SJSA1 (cell line): ENCODE results near the gene METRNL. TPM values are rescaled to one million over a fixed set of nuclear protein-coding genes. Genes with fewer than 3 reads are reported as not detected.
A peak's percentile ranks its signal among the peaks of the same experiment; 100 is the strongest.
"Not testable (repeated sequence)": the region's sequence is repeated elsewhere in the genome, so short reads cannot be mapped to it uniquely, and the experiment has no call there.

ENCODE experiments used
- DNase-seq, 2 experiments: peaks; one replicate each; pipeline ENCODE4 v3.0.0-alpha.2; 2015 to 2020; ENCODE audit warnings: low spot score in 2 of 2, low read depth in 1 of 2
- H3K27ac ChIP-seq: fragments of 250-450 bp; sonication (Bioruptor Pico); 2 replicates; pipeline ENCODE4 v1.5.1; 2020; ENCODE audit warnings: mild to moderate bottlenecking, moderate library complexity
- H3K27me3 ChIP-seq: fragments of 250-450 bp; sonication (Bioruptor Pico); replicated peaks from 2 replicates; pipeline ENCODE4 v1.5.1; 2020; ENCODE audit warnings: mild to moderate bottlenecking, moderate library complexity
- H3K36me3 ChIP-seq: fragments of 250-450 bp; sonication (Bioruptor Pico); 2 replicates; pipeline ENCODE4 v1.5.1; 2020; ENCODE audit warnings: mild to moderate bottlenecking
- H3K4me1 ChIP-seq: fragments of 250-450 bp; sonication (Bioruptor Pico); replicated peaks from 2 replicates; pipeline ENCODE4 v1.6.1; 2021; ENCODE audit warnings: mild to moderate bottlenecking
- H3K4me3 ChIP-seq: fragments of 250-450 bp; sonication (Bioruptor Pico); 2 replicates; pipeline ENCODE4 v1.5.1; 2020; ENCODE audit warnings: mild to moderate bottlenecking
- H3K9me3 ChIP-seq: fragments of 250-450 bp; sonication (Bioruptor Pico); replicated peaks from 2 replicates; pipeline ENCODE4 v1.5.1; 2020; ENCODE audit warnings: mild to moderate bottlenecking
- total RNA-seq: library from RNA; depleted of rRNA; stranded (reverse); fragments of >200 nt; shearing (Covaris generic); gene quantifications from 2 replicates; pipeline ENCODE4 v1.2.3, GENCODE V29; 2014

Gene METRNL
- total RNA-seq, 1 experiment from 2014 or later: 128 TPM

DNA sequence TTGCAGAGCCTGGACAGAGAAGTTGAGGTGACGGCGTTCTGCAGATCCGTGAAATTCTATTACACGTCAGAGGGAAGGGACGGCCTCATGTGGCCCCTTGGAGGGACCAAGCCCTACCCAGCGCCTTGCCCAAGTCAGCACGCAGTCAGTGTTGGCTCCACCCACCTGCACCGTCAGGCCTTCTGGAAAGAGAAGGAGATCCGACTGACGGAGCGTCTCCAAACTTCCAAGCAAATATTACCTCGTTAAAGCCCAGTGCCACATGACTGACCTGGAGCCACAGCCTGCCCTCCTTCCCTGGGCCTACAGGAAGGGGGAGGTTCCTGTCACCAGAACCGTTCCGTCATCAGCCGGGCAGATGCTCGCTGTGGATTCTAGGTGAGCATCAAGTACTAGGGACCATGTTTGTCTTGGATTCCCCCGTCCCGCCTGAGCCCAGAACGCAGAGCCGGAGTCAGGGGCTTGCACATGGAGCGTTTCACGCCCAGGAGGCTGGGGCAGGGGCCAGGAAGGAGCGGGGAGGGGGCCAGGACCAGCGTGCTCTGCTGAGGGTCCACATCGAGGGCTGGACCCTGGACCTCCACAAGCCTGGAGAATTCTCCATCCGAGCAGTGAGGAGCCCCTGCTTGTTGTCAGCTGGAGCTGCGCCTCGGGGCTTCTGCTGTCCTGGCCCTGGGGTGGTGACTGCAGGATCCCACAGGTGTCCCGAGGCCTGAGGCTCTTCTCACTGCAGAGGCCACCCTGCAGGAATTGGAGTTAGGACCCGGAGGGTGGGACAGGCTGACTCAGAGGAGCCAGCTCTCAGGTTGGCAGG is 22.6 kb upstream of the METRNL start:
- peak in 1 of 2 experiments; percentile 47 for DNase-seq
- Histone ChIP-seq H3K36me3 (no peaks in the 10 kb centered on the region), H3K4me1 (peaks cover 17% of the 10 kb centered on the region), H3K27ac (peak overlapping the region; percentile 59), H3K4me3 (no peak overlapping the region), H3K9me3 (no peaks in the 10 kb centered on the region), H3K27me3 (no peaks in the 10 kb centered on the region)

DNA sequence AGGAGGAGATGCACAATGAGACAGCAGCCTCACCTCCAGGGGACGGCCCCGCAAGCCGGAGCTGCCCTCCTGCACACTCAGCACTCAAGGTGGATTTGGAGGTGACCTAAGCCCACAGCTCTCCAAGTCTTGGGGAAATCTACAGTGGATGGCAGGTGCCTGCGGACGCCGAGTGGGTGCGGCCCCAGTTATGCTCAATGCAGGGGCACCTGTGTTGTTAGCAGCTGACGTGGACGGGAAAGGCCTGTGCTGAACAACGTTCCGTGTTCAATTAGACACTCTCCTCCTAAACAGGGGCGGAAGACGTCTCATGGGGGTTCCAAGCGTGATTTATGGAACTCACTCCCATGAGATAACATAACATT is 22.0 kb upstream of the METRNL start:
- Histone ChIP-seq H3K4me3 (no peak overlapping the region), H3K27me3 (no peaks in the 10 kb centered on the region)
- DNase-seq: peak in 1 of 2 experiments; percentile 35

GRCh38 chr17:83057793-83058265 is 21.6 kb upstream of the METRNL start:
- H3K36me3 ChIP-seq: no peaks in the 10 kb centered on the region
- no peaks in the 10 kb centered on the region for H3K27me3 ChIP-seq
- DNase-seq: peak in 1 of 2 experiments; percentile 44
- H3K4me3 ChIP-seq: no peak overlapping the region
- no peaks in the 10 kb centered on the region for H3K9me3 ChIP-seq
- peaks cover 12% of the 10 kb centered on the region for H3K4me1 ChIP-seq
- no peak overlapping the region for H3K27ac ChIP-seq

More for the DNA sequence above, 22.0 kb upstream of the METRNL start:
- Histone ChIP-seq H3K4me1 (peaks cover 12% of the 10 kb centered on the region), H3K9me3 (no peaks in the 10 kb centered on the region), H3K27ac (no peak overlapping the region), H3K36me3 (no peaks in the 10 kb centered on the region)

- Histone ChIP-seq H3K9me3 (no peaks in the 10 kb centered on the region), H3K36me3 (no peaks in the 10 kb centered on the region), H3K4me1 (peaks cover 12% of the 10 kb centered on the region), H3K27me3 (no peaks in the 10 kb centered on the region), H3K27ac (no peak overlapping the region), H3K4me3 (no peak overlapping the region)
- peak in 1 of 2 experiments; percentile 47 for DNase-seq
Measured at GRCh38 chr17:83058266-83058798, 21.1 kb upstream of the METRNL start.

GRCh38 chr17:83061586-83061985 is 17.8 kb upstream of the METRNL start:
- 0 out of 2 replicates have a peak, but pooled peaks cover 3% of the 10 kb centered on the region for H3K9me3 ChIP-seq
- no peak for DNase-seq
- H3K27me3 ChIP-seq: no peaks in the 10 kb centered on the region
- peaks cover 3% of the 10 kb centered on the region for H3K4me1 ChIP-seq
- H3K27ac ChIP-seq: no peak overlapping the region
- no peak overlapping the region for H3K4me3 ChIP-seq
- no peaks in the 10 kb centered on the region for H3K36me3 ChIP-seq

DNA sequence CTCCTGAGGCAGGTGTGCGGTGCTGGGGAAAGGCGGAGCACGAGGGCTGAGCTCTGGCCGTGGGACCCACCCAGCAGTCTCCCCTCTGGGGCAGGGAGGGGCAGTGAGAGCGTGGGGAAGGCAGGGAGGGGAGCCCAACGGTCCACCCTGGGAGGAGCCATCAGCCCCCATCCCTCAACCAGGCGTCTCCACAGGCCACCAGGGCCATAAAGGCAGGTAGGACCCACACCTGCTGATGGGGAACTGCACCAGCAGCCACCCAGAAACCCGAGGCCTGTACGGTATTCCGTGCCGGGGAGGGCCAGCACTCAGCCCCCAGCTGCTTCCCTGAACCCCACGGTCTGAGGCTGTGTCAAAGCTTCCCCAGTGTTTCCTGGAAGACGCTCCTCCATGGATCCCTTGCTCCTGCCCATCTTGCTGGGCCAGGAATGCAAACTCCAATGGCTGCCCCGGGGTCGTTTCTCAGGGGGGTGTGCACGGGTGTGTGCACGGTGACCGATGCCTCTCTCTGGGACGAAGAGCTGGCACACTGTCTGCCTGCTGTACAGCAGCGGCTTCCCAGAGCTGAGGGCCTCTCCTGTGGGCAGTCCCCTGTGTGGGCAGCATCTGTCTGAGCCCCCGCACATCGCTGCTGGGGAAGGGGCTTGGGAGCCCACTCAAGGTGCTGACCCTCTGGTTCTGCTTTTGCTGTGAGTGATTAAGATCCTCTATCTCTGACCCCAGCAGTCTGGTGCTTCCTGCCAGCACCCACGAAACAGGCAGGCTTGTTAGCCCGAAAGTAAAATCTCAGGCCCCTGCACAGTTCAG is 17.2 kb upstream of the METRNL start:
- peak in 1 of 2 experiments; percentile 49 for DNase-seq
- no peaks in the 10 kb centered on the region for H3K27me3 ChIP-seq
- no peaks in the 10 kb centered on the region for H3K4me1 ChIP-seq
- no peak overlapping the region for H3K27ac ChIP-seq
- H3K4me3 ChIP-seq: no peak overlapping the region
- H3K9me3 ChIP-seq: 0 out of 2 replicates have a peak, but pooled peaks cover 3% of the 10 kb centered on the region
- H3K36me3 ChIP-seq: no peaks in the 10 kb centered on the region

DNA sequence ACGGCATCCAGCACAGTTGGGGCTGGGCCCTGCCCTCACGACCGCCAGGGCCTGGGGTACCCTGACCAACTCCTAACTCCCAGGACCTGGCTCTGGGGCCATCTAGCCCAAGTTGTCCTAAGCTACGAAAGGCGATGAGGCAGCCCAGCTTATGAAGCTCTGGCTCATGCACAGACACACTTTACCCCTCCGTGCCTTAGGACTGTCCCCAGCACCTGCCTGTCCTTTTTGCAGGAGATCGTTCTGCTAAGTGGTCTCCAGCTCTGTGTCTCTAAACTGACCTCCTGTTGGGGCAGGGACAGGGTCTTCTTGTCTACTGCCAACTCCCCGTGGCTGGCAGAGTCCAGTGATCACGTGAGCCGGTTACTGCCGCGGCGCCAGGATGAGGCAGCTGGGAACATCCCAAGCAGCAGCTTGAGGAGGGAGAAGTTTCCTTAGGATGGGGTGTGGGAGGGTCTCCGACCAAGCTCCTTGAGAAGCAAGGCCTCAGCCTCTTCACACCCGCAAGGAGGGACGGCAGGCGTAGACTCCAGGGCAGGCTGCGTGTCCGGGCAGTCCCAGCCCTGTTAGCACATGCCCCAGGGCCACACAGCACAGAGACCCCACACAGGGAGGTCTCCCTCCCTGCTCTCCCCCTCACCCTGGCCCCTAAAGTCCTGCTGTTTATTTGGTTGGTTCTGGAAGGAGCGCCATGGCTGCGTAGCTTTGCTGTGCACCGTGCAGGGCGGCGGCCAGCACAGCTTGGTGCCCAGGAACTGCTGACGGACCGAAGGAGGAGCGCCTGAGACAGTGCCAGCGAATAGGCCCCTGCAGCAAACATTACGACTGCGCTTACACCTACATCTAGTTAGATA is 16.4 kb upstream of the METRNL start:
- no peak overlapping the region for H3K4me3 ChIP-seq
- H3K9me3 ChIP-seq: 0 out of 2 replicates have a peak, but pooled peaks cover 5% of the 10 kb centered on the region
- no peaks in the 10 kb centered on the region for H3K36me3 ChIP-seq
- DNase-seq: peak in 1 of 2 experiments; percentile 44
- no peaks in the 10 kb centered on the region for H3K27me3 ChIP-seq
- no peak overlapping the region for H3K27ac ChIP-seq
- H3K4me1 ChIP-seq: no peaks in the 10 kb centered on the region

DNA sequence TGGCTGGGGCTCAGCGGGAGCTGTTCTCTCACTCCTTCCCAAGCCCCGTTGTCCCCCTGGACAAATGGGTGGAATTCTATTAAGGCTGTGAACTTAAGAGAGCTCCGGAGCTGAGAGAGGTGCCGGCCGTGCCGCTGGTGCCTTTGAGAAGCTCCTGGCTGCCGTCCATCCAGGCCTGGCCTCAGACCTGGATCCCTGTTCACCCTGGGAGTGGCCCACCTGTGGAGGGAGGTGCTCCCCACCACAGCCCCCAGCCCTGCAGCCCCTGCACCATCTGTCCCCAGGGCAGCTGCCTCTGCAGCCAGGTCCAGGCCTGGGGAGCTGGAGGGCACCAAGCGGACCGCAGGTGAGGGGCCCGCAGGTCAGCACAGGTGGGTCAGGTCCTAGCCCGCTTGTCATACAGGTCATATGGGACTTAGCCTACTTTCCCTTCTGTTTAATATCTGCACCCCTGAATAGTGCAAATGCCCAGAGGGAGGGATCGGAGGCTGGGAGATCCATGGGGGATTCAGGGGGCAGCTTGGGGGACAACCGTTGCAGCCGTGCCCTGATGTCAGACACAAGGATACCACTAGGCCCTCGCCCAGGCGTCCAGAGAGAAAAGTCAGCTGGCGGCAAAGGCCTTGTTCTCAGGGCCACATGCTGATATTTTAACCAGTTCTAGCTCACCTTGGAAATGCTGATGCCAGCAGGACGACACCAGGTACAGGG is 15.2 kb upstream of the METRNL start:
- no peaks in the 10 kb centered on the region for H3K27me3 ChIP-seq
- no peaks in the 10 kb centered on the region for H3K36me3 ChIP-seq
- no peak overlapping the region for H3K27ac ChIP-seq
- peak in 1 of 2 experiments; percentile 40 for DNase-seq
- H3K9me3 ChIP-seq: 0 out of 2 replicates have a peak, but pooled peaks cover 5% of the 10 kb centered on the region
- H3K4me3 ChIP-seq: no peak overlapping the region
- no peaks in the 10 kb centered on the region for H3K4me1 ChIP-seq

DNA sequence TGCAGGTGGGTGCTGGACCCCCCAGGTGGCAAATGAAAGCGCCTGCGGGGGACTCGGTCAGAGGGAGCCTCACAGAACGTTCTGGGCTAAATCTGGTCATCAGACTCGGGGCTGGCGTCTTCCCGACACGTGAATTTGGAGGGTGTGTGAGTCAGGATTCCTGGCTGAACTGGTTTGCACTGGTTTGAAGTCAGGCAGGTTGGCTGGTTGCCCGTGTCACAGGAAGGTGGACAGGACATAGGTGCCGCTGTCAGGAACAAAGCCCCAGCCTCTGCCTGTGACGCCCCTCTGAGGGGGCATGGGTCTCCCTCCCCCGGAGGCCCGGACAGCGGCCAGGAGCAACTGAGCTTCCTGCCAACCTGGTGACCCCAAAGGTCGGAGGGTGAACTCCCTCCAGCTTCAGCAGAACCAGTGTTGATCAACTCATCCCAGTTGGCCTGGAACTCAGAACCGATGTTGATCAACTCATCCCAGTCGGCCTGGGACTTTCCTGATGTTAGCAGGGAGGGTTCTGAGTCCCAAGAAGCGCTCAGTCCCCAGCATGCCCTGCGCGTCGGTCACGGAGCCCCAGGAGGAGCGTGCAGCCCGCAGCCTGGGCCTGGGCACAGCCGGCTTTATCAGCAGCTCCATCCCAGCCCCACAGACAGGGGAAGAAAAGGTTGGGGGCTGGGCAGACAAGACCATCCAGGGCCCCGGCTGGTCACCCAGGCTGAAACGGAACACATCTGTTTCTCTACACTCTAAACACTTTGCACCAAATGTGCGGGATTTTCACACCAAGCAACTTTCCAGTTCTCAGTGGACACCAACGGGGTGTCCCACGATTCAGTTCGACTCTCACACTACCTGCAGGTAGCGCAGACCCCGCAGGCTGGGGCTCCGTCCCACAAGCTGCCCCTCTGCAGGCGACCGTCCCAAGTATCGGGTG is 14.4 kb upstream of the METRNL start:
- peak in 1 of 2 experiments; percentile 51 for DNase-seq
- no peaks in the 10 kb centered on the region for H3K36me3 ChIP-seq
- 0 out of 2 replicates have a peak, but pooled peaks cover 5% of the 10 kb centered on the region for H3K9me3 ChIP-seq
- H3K4me1 ChIP-seq: no peaks in the 10 kb centered on the region
- no peak overlapping the region for H3K4me3 ChIP-seq
- H3K27ac ChIP-seq: no peak overlapping the region
- H3K27me3 ChIP-seq: no peaks in the 10 kb centered on the region

- Histone ChIP-seq H3K4me3 (no peak overlapping the region), H3K4me1 (no peaks in the 10 kb centered on the region), H3K9me3 (0 out of 2 replicates have a peak, but pooled peaks cover 5% of the 10 kb centered on the region)
Measured at GRCh38 chr17:83065660-83066542, 13.5 kb upstream of the METRNL start.

DNA sequence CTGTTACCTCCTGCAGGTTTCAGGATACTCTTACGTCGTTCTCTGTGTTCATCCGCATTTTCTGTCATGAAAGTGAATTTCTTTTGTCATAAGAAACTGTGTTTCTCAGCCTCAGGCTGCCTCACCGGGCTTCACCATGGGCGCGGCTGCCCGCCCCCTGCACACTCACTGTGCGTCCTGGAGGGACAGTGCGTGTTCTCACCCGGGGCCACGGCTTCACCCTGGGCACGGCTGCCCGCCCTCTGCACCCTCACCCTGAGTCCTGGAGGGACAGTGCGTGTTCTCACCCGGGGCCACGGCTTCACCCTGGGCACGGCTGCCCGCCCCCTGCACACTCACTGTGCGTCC is 12.9 kb upstream of the METRNL start:
- not testable (repeated sequence) for H3K9me3 ChIP-seq, H3K4me3 ChIP-seq, H3K4me1 ChIP-seq, H3K27ac ChIP-seq, DNase-seq, H3K36me3 ChIP-seq, H3K27me3 ChIP-seq

More at GRCh38 chr17:83065660-83066542, 13.5 kb upstream of the METRNL start:
- Histone ChIP-seq H3K36me3 (no peaks in the 10 kb centered on the region), H3K27ac (no peak overlapping the region), H3K27me3 (no peaks in the 10 kb centered on the region)
- DNase-seq: peak in 1 of 2 experiments; percentile 44
